Posterior cingulate gyrus (tissue), 11 donors: ENCODE measurements around the gene SLIRP.
A peak's percentile ranks its signal among the peaks of the same experiment; 100 is the strongest.
"Not testable (repeated sequence)": the region's sequence is repeated elsewhere in the genome, so short reads cannot be mapped to it uniquely, and the experiment has no call there.

Experiments
- DNase-seq, 10 donors: peaks; one replicate each; pipeline versions ENCODE4 v3.0.0 to v3.0.0-alpha.2; 2020 to 2021; ENCODE audit warnings: mixed read lengths in 3 of 10
- intact Hi-C: fragments of 100-400 bp; cut with DNase I; formaldehyde crosslinking; loops from one replicate; pipeline ENCODE4 v1.15.1; 2023

SLIRP gene

DNA sequence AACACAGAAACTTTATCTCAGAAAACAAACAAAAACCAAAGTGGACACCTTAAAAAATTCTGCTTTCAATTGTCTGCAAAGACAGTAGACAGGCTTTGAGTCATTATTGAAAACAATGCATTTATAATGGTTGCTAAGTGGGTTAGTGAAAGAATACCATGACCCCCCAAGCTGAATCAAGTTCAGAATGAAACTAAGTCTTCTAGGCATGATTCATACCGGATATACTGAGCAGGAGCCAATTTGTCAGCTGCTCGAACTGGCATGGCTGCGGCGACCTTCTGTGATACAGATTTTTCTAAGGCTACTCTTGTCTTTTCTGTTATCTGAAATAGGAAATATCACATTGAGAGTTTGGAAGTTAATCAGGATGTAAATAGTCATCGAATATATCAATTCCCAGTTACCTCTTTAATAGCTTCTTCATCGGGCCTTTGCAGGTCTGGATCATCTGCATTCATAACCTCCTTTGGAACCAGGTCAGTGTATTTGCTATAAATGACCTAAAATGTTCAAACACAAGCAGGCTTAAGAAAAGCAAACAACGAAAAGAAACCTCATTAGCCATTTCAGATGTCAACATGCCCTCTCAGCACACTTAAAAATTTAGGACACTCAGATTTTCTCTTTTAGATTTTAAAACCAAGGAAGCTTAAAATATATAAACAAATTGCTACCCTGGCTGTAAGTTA, 30.8 kb downstream of the SLIRP start:
- no peak for DNase-seq
- intact Hi-C loops: no loop called here

DNA sequence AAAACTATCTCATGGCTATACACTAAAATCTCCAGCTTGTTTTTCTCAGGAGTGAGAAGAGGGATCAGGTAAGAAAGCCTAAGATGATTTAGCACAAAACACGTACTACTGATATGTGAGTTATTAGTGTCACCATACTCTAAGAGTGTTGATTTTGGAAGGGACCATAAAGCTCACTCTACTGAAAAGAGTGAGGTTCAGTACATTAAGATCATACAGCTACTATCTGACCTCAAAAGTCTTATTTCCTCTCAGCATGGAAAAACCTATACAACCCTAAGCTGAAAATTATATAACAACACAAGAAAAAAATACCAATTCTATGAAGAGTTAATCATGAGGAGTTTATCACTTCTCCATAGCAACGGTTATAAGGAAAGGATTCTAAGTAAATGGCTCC, 33.5 kb downstream of the SLIRP start:
- intact Hi-C loops: no loop called here
- DNase-seq: no peak

DNA sequence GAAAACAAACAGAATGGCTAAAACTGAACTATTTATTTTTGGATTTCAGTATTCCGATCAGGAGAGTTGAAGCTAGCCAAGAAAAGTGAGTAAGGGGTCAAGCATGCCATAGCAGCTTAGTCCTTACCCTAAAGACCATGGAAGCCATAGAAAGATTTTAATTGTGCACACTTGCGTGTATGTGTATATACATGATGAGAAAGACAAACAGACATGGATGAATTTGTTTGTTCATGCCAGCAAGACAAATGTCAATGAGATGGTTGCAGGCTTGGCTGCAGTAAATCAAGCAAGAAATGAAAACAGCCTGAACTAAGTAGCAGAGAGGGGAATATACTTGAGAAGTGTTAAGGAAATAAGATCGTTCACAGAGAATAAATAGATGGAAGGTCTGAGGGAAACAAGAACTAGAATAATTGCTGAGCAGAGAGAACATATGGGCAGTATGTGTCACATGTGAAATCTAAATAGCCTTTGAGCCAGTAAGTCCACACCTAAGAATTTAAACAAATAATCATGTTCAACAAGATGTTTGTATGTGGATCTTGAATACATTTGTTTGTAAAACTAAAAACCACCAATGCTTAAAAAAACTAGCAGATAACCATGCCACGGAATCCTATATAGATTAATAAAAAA, 38.3 kb downstream of the SLIRP start:
- intact Hi-C loops: no loop called here
- DNase-seq: no peak

DNA sequence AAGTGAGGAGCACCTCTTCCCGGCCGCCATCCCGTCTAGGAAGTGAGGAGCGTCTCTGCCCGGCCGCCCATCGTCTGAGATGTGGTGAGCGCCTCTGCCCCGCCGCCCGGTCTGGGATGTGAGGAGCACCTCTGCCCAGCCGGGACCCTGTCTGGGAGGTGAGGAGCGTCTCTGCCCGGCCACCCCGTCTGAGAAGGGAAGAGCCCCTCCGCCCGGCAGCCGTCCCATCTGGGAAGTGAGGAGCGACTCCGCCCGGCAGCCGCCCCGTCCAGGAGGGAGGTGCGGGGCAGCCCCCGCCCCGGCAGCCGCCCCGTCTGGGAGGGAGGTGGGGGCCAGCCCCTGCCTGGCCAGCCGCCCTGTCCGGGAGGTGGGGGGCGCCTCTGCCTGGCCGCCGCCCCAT, 39.5 kb downstream of the SLIRP start:
- DNase-seq, intact Hi-C loops: not testable (repeated sequence)

DNA sequence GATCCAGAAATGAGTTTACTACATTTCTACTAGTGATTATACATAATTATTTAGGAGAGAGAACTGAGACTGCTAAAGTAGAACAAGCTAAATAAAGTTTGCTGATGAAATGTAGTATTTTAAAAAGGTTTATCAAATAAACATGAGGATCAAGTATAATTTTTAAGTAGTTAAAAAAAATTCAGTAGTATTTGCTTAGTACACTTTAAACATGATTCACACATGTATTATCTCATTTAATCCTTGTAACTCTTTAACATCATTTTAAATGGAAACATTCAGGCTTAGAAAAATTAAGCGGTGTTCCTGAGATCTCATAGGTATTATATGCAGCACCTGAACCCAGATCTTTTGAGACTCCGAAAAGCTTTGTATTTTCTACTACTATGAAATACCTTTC, 44.4 kb downstream of the SLIRP start:
- DNase-seq: no peak
- intact Hi-C loops: no loop called here

DNA sequence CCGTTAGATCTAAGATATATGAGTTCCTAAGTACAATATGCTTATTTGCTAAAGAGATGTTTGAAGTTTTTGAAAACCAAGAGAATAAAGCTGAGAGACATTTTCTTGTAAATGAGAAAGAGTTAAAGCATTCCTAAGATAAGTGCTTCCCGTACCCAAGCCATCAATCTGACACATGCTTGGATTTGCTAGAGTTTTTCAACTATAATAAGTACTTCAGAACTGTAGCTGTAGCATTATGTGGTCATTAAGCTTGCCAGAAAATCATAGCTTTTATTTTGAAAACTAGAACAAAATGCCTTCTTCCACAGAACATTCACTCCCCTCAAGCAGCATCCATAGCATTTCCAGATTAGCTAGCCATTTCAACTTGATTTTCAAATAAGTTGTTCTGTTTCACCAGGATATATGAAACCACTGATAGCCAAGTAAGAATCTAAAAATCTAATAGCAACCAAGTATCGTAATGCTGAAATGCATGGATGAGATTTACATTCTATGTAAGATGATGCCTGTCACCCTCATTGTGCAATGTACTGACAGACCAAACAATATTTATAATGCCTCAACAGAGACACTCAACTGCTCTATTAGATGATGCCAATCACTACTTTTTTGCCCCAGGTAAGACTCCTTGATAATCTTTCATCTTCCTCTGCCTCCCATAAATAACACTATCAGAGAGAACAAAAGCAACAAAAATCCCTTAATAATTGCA, 45.1 kb downstream of the SLIRP start:
- intact Hi-C loops: no loop called here

DNA sequence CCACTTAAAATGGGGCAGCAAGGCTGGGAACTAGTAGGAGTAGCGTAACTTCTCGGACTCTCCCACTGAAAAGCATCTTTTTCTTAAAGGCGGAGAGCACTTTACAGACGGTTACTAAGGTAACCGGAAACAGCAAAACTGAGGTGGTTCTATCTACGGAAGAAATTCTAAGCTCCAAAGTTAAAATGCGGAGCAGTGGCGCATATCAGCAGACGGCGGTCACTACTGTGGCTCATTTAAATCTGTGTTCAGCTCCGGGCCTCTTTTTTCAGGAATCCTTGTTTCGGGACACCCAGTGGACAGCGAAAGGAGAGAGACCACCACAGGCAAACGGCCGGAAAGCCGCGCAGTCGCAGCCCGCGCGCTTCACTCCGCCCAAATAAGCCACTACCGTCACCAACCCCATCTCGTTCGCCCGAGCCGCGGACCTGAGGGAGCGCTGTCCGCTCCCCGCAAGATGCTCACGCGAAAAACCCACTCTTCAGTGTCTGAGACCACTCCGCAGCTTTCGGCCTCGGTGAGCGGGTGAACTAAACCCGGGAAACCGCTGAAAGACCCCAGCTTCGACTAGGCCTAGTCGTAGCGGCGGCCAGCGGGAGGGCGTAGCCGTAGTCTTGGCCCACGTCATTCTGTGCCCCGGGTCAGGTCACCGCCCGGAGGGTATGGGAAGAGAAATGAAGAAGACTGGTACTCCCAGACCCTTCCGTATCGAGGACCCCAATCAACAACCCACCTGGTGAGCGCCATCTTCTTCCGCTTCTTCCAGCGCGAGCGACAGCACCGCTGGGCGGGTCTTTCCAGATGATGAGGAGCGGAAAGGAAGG, 52.7 kb downstream of the SLIRP start, which contains the start of gene SNW1:
SNW1 (minus strand) TSS at position 776 of the 824 bp plus-strand sequence; CDS start at position 747, 29 bp downstream.
- intact Hi-C loops: loop anchor here (2.0 to 5.0 kb wide), 2 partner anchors 40 to 53 kb away; partner anchors contain the start of genes ADCK1, ALKBH1 and SLIRP
- peak; percentile 93 to 99 (median 96) for DNase-seq

More for the DNA sequence above, 45.1 kb downstream of the SLIRP start:
- DNase-seq: no peak

DNA sequence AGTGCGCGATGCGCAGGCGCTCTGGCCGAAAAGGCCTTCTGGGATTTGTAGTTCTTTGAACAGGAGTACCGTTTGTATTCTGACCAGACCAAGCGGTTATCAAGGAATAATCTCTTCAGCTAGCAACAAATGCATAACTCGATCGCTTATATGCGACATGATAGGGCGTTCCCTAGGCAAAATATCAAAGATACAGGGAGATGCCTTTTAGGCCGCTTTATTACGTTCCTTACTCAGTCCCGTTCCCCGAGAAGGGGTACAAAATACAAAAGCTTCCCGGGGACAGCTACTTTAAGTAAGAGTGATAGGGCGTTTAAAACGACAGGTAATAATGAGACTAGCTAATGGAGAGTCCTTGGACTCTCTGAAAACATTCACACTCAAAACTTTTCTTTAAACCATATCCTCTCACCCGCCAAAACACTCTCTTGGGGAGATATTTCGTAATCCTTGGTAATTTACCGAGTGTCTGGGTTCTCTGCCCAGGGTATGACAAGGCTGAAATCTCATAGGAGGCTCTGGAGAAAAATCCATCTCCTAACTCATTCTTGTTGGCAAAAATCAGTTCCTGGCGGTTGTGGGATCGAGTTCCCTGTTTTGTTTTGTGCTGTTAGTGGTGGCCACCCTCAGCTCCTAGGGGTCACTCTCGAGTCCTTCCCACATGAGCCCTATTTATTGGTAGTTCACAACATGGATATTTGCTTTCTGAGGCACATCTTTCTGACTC, 53.5 kb downstream of the SLIRP start:
- intact Hi-C loops: loop anchor here (2.0 to 5.0 kb wide), 2 partner anchors 39 to 54 kb away; partner anchors contain the start of genes ADCK1, ALKBH1 and SLIRP
- peak in 2 of 10 donors; percentile 3 to 33 for DNase-seq

DNA sequence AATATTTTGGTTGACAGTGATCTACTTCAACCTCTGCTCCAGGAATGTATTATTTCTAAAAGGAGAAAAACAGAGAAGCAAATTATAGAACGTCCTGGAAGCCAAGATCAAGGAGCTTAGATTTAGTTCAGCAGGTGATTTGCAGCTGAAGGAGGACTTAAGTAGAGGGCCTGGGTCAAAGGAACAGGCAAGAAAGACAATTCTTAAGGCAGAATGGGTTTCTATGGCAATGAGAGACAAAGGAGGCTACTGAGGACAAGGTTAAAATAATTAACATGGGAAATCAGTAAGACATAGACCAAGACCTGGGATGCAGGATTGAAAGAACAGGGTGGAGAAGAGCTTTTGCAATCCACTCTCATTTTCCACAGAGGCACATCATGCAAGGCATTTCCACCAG, 55.4 kb downstream of the SLIRP start:
- DNase-seq: no peak
- intact Hi-C loops: loop anchor here (5.0 kb wide), 1 partner anchor 56 kb away; the partner anchor contains the start of genes ALKBH1 and SLIRP

DNA sequence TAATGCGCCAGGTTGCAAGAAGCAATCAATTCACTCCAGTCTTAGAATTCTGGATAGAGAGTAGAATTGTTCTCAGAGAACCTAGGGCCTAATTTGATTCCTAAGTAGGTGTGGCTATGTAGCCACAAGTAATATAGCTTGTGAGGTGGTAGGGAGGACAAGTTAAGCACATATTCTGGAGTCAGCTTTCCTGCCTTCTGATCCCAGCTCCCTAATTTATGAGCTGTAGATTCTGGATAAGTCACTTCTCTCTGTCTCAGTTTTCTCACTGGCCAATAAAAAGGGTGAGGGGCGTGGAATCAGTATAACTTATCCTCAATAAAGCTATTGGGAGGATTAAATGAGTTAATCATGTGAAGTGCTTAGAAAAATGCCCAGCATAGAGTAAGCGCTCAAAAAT, 56.1 kb downstream of the SLIRP start:
- no peak for DNase-seq
- intact Hi-C loops: loop anchor here (5.0 kb wide), 1 partner anchor 57 kb away; the partner anchor contains the start of genes ALKBH1 and SLIRP
